Activated T-helper 2 cell treated with anti-CD3 and anti-CD28 coated beads, Interferon-gamma antibody, Interleukin-2, Interleukin-4, amounts not matched to agents 10 μg/mL and 5 μg/mL and 100 μg/mL, durations not matched to agents 14 hours and 24 hours and 36 hours (primary cell): Measurements from ENCODE around the gene RMDN2. TPM values are rescaled to one million over a fixed set of nuclear protein-coding genes. Genes with fewer than 3 reads are reported as not detected.

ENCODE experiments used
- DNase-seq: peaks from one replicate; pipeline ENCODE4 v3.0.0; 2021; ENCODE audit warnings: low spot score
- H3K27ac Mint-ChIP-seq: one replicate; pipeline ENCODE4 v1.8.0; 2021; ENCODE audit warnings: mixed read lengths
- H3K27me3 Mint-ChIP-seq: one replicate; pipeline ENCODE4 v1.8.0; 2021; ENCODE audit warnings: low read depth, mixed read lengths
- H3K36me3 Mint-ChIP-seq: one replicate; pipeline ENCODE4 v1.8.0; 2021; ENCODE audit warnings: low read depth, mixed read lengths
- H3K4me1 Mint-ChIP-seq: one replicate; pipeline ENCODE4 v1.8.0; 2021; ENCODE audit warnings: low read depth, mixed read lengths
- H3K4me3 Mint-ChIP-seq: one replicate; pipeline ENCODE4 v1.8.0; 2021; ENCODE audit warnings: low read depth, mild to moderate bottlenecking, moderate library complexity, mixed read lengths
- H3K9me3 Mint-ChIP-seq: one replicate; pipeline ENCODE4 v1.8.0; 2021; ENCODE audit warnings: mixed read lengths
- intact Hi-C: fragments of 100-400 bp; cut with micrococcal nuclease; formaldehyde crosslinking; loops from one replicate; pipeline ENCODE4 v1.15.1; 2023
- total RNA-seq: library from RNA; stranded (reverse); gene quantifications from 2 replicates; pipeline ENCODE4 v1.2.3, GENCODE V29; 2022

RMDN2 gene
- total RNA-seq, 1 donor from 2014 or later, result 0.89 TPM

DNA sequence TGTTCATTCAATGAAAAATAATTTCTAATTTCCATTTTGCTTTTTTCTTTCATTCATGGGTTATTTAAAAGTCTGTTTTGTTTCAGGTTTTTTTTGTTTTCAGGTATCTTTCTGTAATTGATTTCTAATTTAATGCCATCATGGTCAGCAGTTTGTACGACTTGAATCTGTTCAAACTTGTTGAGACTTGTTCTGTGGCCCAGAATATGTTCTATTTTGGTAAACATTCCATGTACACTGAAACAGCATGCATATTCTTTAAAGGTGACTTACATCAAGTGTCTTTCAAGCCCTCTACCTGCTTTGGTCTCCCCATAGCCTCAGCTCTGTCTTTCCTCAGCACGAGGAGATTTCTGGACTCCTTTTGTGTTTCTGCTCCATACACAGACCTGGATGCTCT, 101.8 kb downstream of the RMDN2 start:
- intact Hi-C loops, result no loop called here
- H3K9me3 Mint-ChIP-seq, result no peaks in the 10 kb centered on the region

DNA sequence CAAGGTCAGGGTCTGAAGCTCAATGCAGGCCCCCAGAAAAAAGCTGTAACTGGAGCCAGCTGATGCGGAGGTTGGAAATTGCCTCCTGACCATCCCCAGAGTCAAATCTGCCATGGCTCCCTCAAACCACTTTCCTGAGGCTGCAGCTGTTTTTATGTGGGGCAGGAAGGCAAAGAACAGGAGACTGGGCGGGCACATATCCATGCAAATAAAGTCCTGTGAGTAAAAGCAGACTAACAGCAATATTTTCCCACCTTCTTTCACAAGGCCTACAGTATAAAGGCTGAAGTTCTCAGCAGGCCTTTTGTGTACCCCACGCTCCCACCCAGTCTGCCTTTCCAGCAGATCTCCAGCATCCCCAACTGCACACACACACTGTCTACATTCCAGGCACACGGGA, 103.7 kb downstream of the RMDN2 start:
- Mint-ChIP-seq H3K9me3 (no peaks in the 10 kb centered on the region), H3K36me3 (no peaks in the 10 kb centered on the region), H3K27ac (no peak overlapping the region), H3K4me1 (peaks cover 10% of the 10 kb centered on the region), H3K27me3 (peaks cover 22% of the 10 kb centered on the region), H3K4me3 (no peak overlapping the region)
- intact Hi-C loops, result no loop called here
- no peak for DNase-seq

More for the DNA sequence above, 101.8 kb downstream of the RMDN2 start:
- H3K36me3 Mint-ChIP-seq, result no peaks in the 10 kb centered on the region
- DNase-seq, result no peak
- peaks cover 5% of the 10 kb centered on the region for H3K4me1 Mint-ChIP-seq
- peaks cover 25% of the 10 kb centered on the region for H3K27me3 Mint-ChIP-seq
- no peak overlapping the region for H3K4me3 Mint-ChIP-seq
- no peak overlapping the region for H3K27ac Mint-ChIP-seq

DNA sequence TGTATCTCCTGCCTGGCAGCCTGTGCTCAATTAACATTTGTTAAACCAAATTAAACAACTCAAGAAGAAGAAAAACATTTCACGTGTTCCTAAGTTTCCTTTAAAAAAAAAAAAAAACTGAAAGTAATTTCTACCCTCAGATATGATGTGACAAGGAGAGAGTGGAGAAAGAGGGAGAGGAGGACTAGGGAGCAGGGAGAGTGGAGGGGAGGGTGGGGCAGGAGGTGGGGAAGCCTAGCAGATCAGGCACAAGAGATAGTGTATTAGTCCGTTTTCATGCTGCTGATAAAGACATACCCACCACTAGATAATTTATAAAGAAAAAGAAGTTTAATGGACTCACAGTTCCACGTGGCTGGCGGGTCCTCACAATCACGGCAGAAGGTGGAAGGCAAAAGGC, 104.4 kb downstream of the RMDN2 start:
- no peaks in the 10 kb centered on the region for H3K36me3 Mint-ChIP-seq
- H3K9me3 Mint-ChIP-seq, result no peaks in the 10 kb centered on the region
- intact Hi-C loops, result no loop called here
- no peak overlapping the region for H3K27ac Mint-ChIP-seq
- H3K4me1 Mint-ChIP-seq, result peaks cover 13% of the 10 kb centered on the region
- H3K4me3 Mint-ChIP-seq, result no peak overlapping the region
- no peak for DNase-seq
- peaks cover 21% of the 10 kb centered on the region for H3K27me3 Mint-ChIP-seq

DNA sequence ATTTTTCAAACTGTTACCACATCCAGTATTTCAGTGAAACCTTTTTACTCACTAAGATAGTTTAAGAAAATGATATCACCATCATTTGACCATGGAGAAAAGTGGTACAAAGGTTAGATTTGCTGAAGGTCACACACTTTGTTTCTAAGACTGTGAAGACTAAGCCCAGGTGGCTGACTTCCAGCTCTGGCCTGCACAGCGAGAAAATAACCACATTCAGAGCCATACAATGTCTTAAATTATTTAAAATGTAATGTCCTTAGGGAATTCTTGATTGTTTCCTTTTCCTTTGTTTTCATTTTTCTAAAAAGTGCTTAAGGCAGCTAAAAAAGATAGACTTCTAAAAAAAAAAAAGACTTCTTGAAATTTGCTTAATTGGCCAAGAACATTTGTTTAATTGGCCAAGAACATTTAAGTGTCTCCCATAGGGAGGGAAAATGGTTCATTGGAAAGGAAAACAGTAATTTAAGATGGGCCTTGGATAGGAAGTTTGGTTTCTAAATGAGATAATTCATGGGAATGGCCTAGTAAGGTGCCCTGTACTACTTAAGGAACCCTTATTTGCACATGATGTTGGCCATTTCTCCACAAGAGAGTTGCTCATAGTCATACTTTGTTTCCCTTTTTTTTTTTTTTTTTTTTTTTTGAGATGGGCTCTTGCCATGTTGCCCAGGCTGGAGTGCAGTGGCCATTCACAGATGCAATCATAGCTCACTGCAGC, 105.7 kb downstream of the RMDN2 start:
- intact Hi-C loops, result no loop called here
- no peak overlapping the region for H3K4me3 Mint-ChIP-seq
- H3K36me3 Mint-ChIP-seq, result no peaks in the 10 kb centered on the region
- H3K27ac Mint-ChIP-seq, result no peak overlapping the region
- peaks cover 24% of the 10 kb centered on the region for H3K27me3 Mint-ChIP-seq
- H3K4me1 Mint-ChIP-seq, result peaks cover 13% of the 10 kb centered on the region
- no peak for DNase-seq
- H3K9me3 Mint-ChIP-seq, result no peaks in the 10 kb centered on the region

DNA sequence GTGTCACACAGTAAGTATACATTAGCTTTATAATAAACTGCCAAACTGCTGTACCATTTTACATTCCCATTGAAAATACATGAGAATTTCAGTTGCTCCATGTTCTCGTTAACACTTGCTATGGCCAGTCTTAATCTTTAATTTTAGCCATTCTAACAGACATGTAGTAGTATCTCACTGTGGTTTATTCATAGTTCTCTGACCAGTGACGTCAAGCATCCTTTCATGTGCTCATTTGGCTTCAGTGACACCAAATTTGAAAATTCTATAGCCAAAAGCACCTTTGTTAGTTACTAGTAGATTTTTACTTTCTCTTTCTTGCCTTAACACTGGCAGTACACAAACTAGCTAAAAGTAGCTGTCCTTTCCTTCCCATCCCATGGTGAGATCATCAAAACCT, 107.9 kb downstream of the RMDN2 start:
- H3K4me3 Mint-ChIP-seq, result no peak overlapping the region
- no peak for DNase-seq
- peaks cover 27% of the 10 kb centered on the region for H3K4me1 Mint-ChIP-seq
- H3K27me3 Mint-ChIP-seq, result peaks cover 23% of the 10 kb centered on the region
- H3K9me3 Mint-ChIP-seq, result no peaks in the 10 kb centered on the region
- no peaks in the 10 kb centered on the region for H3K36me3 Mint-ChIP-seq
- H3K27ac Mint-ChIP-seq, result no peak overlapping the region
- intact Hi-C loops, result no loop called here

DNA sequence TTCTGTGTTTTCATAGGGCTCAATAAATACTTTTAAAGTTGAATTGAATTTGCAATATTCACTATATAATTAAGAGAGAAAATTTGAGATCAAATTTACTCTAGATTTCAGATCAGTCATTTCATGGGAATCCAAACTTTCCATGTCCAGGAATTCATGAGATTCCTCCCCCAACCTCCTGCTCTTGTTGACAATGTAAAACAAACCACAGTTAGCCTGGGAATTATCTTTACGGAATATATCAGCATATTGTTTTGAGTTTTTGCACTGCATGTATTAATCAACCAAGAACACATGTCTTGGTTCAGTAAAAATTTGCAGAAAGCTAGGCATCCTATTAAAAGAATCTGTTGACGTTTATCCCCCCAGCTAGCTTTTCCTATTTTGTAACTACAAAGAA, 108.6 kb downstream of the RMDN2 start:
- Mint-ChIP-seq H3K4me1 (peaks cover 33% of the 10 kb centered on the region), H3K27me3 (peaks cover 23% of the 10 kb centered on the region), H3K4me3 (no peak overlapping the region), H3K27ac (no peak overlapping the region), H3K36me3 (no peaks in the 10 kb centered on the region), H3K9me3 (no peaks in the 10 kb centered on the region)
- no peak for DNase-seq
- intact Hi-C loops, result no loop called here

DNA sequence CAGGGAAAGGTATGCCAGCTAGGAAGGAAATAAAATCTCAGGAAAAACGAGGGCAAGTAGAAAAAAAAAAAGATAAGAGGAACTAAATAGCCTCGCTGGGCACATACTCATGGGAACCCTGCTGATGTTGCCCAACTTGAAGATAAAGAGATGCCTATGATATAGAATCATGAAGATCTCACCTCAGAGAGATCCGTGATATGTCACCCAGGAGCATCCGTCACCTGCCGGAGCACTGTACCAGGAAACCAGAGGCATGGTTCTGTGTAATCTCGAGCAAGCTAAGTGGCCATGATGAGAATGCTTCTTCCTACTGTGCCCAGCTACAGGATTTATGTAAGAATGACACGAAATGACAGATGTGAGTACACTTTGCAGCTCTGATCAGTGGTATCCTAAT, 110.9 kb downstream of the RMDN2 start:
- peaks cover 42% of the 10 kb centered on the region for H3K4me1 Mint-ChIP-seq
- H3K27ac Mint-ChIP-seq, result no peak overlapping the region
- intact Hi-C loops, result loop anchor here (5.0 kb wide), 1 partner anchor 71 kb away; no protein-coding TSS in a partner anchor
- no peaks in the 10 kb centered on the region for H3K9me3 Mint-ChIP-seq
- peaks cover 26% of the 10 kb centered on the region for H3K27me3 Mint-ChIP-seq
- no peak overlapping the region for H3K4me3 Mint-ChIP-seq
- DNase-seq, result no peak
- no peaks in the 10 kb centered on the region for H3K36me3 Mint-ChIP-seq

DNA sequence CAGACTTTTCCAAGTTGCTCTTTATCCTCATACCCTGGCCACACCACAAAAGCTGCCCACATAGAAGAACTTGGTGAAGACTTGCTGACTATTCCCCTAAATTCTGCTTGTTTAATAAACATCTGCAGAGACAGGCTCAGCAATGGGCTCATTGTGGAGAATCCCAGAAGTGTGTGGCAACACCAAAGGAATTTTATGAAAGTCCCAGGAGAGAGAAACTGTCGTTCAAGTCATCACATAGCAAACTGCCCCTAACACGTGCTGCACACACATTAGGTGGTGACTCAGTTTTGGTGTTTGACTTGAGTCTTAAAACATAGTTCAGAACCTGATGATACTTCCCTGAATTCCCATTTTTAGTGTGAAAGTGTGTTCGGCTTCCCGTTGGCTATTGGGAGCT, 112.2 kb downstream of the RMDN2 start:
- no peaks in the 10 kb centered on the region for H3K36me3 Mint-ChIP-seq
- H3K4me3 Mint-ChIP-seq, result no peak overlapping the region
- intact Hi-C loops, result loop anchor here (5.0 kb wide), 1 partner anchor 70 kb away; no protein-coding TSS in a partner anchor
- DNase-seq, result no peak
- H3K9me3 Mint-ChIP-seq, result peaks cover 4% of the 10 kb centered on the region
- H3K4me1 Mint-ChIP-seq, result peaks cover 38% of the 10 kb centered on the region
- H3K27ac Mint-ChIP-seq, result peak overlapping the region; percentile 90
- H3K27me3 Mint-ChIP-seq, result peaks cover 24% of the 10 kb centered on the region

DNA sequence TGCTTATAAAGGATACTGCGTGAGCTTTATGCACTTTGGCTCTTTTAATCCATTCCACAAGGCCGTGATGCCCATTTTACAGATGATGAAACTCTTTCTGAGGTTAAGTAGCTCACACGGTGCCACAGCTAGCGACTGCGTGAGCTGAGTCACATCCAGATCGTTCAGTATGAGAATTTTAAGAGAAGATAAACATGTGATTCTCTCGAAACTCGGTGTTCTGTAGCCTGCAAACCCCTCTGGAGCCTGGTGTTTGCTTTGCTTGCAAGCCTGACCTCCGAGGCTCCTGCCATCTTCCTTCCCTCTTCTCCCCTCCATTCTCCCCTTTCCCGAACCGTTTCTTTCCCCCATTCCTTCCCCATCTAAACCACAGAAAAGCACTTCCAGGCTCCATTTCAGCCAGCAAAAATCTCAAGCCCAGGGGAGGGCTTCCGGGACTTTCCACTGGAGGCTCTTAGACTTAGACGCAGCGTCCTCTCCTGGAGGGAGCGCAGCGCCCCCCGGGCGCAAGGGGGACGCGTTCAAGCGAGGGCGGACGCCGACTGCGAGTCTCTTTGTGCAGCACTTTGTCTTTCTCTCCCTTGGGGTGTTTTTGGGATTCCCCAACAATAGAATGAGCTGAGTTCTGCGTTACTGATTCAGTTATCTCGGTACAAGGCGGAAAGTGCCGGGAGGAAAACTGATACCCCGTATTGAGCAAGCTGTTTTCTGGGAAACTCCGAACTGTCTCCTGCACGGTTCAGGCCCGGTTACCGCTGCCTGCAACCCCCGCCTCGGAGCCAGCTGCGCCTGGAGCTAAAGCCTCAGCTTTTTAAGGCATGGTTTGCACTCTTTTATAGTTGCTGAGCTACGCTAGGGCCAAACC, 112.9 kb downstream of the RMDN2 start:
- H3K4me1 Mint-ChIP-seq, result peaks cover 37% of the 10 kb centered on the region
- H3K27ac Mint-ChIP-seq, result peak overlapping the region; percentile 90
- peaks cover 11% of the 10 kb centered on the region for H3K9me3 Mint-ChIP-seq
- peaks cover 24% of the 10 kb centered on the region for H3K27me3 Mint-ChIP-seq
- H3K36me3 Mint-ChIP-seq, result no peaks in the 10 kb centered on the region
- no peak for DNase-seq
- intact Hi-C loops, result loop anchor here (1.0 to 5.0 kb wide), 2 partner anchors 38 to 69 kb away; partner anchors contain the start of gene CYP1B1
- peak overlapping the region; percentile 67 for H3K4me3 Mint-ChIP-seq

DNA sequence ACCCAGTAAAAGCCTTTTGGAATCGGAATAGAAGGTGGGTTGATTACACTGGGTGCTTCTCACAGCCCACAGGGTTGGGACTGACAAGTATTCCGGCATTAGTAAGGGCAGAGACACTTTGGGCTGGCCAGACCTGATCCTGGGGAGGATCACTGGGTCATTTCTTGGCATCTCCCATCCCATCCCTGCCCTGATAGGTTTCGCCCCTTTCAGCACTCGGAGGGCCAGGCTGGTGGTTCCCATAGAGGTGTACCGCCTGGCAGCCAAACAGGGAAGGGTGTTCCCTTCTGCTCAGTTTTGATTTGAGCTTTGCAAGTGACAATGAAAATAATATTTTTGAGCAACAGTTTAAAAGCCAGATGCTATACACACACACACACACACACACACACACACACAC, 113.6 kb downstream of the RMDN2 start:
- no peaks in the 10 kb centered on the region for H3K36me3 Mint-ChIP-seq
- DNase-seq, result no peak
- H3K27me3 Mint-ChIP-seq, result peaks cover 27% of the 10 kb centered on the region
- intact Hi-C loops, result loop anchor here (1.0 to 5.0 kb wide), 2 partner anchors 38 to 69 kb away; partner anchors contain the start of gene CYP1B1
- H3K27ac Mint-ChIP-seq, result no peak overlapping the region
- peaks cover 17% of the 10 kb centered on the region for H3K9me3 Mint-ChIP-seq
- H3K4me1 Mint-ChIP-seq, result peaks cover 33% of the 10 kb centered on the region
- no peak overlapping the region for H3K4me3 Mint-ChIP-seq

DNA sequence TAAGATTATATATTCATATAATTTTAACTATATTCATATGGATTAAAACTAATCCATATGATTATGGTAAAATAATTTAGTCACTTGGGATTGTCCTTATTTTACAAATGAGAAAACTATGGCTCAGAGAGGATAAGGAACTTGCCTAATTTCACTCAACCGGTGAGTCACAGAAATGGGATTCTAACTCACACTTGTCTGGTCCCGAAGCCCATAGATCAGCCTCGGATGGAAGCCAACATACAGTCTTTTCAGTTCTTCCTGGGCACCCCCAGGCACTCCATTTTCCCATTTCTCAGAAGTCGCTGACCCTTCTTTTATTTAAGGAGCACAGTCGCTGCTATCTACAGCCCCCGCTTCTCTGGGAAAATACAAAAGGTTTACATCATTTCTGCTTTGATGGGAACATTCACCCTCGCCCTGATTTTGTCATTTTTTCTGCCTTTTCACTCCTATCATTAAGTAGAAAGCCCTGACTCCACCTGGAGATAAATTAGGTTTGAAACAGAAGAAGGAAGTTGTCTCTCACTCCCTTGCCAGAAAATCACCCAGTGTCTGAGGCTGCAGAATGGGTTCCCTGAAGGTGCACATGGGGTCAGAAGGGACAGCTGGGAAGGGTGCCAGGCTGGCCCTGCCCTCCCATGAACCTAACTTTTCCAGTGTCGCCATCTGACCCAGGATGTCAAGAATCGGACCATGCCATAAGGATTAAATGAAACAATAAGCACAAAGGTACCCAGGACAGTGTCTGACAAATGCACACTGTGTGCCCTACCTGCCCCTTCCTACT, 114.2 kb downstream of the RMDN2 start:
- no peak for DNase-seq
- H3K27me3 Mint-ChIP-seq, result peaks cover 25% of the 10 kb centered on the region
- H3K4me3 Mint-ChIP-seq, result no peak overlapping the region
- H3K9me3 Mint-ChIP-seq, result peaks cover 17% of the 10 kb centered on the region
- intact Hi-C loops, result loop anchor here (5.0 kb wide), 1 partner anchor 68 kb away; no protein-coding TSS in a partner anchor
- H3K27ac Mint-ChIP-seq, result no peak overlapping the region
- no peaks in the 10 kb centered on the region for H3K36me3 Mint-ChIP-seq
- peaks cover 29% of the 10 kb centered on the region for H3K4me1 Mint-ChIP-seq

DNA sequence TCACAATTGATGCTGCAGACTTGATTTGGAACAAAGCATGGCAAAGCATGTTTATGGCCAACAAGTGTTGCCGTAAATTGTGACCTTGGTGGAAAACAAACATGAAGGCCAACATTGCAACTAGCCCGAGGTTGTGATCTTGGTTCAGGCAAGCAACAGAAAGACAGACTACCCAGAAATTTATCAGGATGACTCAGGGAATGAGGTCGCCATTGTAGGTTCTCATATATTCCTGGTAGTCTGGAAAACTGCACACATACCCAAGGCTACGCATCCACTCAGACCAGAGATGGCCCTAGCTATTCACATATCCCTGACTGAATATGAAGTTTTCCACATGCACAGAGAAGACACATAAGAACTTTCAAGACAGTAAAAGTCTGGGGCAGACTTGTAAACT, 120.7 kb downstream of the RMDN2 start:
- H3K4me1 Mint-ChIP-seq, result peaks cover 5% of the 10 kb centered on the region
- H3K36me3 Mint-ChIP-seq, result no peaks in the 10 kb centered on the region
- H3K27me3 Mint-ChIP-seq, result peaks cover 22% of the 10 kb centered on the region
- H3K9me3 Mint-ChIP-seq, result peaks cover 17% of the 10 kb centered on the region
- no peak overlapping the region for H3K4me3 Mint-ChIP-seq
- DNase-seq, result no peak
- H3K27ac Mint-ChIP-seq, result no peak overlapping the region
- intact Hi-C loops, result no loop called here
